Occipital lobe (tissue), 2 donors: ENCODE results near the gene GRIN3B. TPM values are rescaled to one million over a fixed set of nuclear protein-coding genes. Genes with fewer than 3 reads are reported as not detected.

Experiments used
- DNase-seq: peaks from one replicate; lab custom pipeline; 2025; lab: John Stamatoyannopoulos, UW
- total RNA-seq: library from RNA; depleted of rRNA; stranded (reverse); fragments of >200 nt; gene quantifications from one replicate; pipeline ENCODE4 v1.2.3, GENCODE V29; 2014

Gene GRIN3B
- total RNA-seq, 1 donor from 2014 or later, result not detected

- DNase-seq, result no peak
Observed at GRCh38 chr19:1041272-1041834, 41.1 kb downstream of the GRIN3B start.

DNA sequence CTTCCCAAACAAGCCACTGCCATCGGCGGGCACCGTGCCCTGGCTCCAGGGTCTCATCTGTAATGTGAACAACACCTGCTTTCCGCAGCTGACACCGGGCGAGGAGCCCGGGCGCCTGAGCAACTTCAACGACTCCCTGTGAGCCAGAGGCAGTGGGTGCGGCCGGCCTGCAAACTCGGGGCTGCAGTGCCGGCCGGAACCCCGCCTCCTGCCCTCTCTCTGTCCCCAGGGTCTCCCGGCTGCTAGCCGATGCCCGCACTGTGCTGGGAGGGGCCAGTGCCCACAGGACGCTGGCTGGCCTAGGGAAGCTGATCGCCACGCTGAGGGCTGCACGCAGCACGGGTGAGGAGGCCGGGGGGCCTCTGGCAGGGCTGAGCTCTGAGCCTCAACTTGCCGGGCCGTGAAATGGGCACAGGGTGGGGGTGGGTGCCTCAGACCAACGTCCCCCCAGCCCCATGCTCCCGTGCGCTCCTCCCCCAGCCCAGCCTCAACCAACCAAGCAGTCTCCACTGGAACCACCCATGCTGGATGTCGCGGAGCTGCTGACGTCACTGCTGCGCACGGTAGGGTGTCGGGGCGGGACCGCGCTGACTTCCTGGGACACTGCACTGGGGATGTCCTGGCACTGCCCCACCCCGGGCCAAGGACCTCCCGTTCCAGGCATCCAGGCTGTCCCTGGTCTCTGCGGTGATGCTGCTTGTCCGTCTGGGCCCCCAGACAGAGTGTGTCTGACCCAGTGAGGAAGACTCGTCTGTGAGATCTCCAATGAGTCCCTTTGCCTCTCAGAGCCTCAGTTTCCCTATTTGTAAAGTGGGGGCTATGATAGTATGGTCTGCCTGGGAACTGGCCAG is 41.8 kb downstream of the GRIN3B start:
- no peak for DNase-seq

GRCh38 chr19:1042689-1043511 is 42.7 kb downstream of the GRIN3B start:
- DNase-seq, result no peak

DNA sequence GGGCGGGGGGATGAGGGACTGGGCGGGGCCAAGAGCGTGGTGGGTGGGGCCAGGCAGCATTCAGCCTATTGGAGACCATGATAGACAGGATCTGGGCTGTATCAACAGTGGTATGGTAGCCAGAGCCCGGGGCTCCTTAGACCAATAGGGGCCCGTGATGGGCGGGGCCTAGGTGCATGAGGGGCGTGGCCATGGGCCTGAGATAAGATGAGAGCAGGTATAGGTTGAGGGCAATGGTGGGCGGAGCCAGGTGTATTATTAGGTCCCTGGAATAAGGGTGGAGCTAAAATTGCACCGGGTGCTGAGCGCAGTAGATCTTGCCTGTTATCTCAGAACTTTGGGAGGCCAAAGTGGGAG is 45.0 kb downstream of the GRIN3B start:
- no peak for DNase-seq

- DNase-seq, result no peak
Observed at GRCh38 chr19:1046117-1046626, 46.0 kb downstream of the GRIN3B start.

DNA sequence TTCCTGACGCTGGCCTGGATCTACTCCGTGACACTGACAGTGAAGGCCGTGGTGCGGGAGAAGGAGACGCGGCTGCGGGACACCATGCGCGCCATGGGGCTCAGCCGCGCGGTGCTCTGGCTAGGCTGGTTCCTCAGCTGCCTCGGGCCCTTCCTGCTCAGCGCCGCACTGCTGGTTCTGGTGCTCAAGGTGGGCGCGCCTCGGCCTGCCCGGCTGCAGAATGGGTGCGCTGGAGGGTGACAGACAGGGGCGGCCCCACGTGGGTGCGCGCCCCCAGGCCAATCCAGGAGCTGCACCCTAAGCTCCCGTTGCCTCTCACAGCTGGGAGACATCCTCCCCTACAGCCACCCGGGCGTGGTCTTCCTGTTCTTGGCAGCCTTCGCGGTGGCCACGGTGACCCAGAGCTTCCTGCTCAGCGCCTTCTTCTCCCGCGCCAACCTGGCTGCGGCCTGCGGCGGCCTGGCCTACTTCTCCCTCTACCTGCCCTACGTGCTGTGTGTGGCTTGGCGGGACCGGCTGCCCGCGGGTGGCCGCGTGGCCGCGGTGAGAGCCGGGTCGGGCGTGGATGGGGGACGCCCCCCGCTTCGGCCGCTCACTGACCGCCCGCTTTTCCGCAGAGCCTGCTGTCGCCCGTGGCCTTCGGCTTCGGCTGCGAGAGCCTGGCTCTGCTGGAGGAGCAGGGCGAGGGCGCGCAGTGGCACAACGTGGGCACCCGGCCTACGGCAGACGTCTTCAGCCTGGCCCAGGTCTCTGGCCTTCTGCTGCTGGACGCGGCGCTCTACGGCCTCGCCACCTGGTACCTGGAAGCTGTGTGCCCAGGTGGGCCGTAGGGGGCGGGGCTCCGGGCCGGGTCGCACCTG is 46.8 kb downstream of the GRIN3B start:
- DNase-seq, result no peak

DNA sequence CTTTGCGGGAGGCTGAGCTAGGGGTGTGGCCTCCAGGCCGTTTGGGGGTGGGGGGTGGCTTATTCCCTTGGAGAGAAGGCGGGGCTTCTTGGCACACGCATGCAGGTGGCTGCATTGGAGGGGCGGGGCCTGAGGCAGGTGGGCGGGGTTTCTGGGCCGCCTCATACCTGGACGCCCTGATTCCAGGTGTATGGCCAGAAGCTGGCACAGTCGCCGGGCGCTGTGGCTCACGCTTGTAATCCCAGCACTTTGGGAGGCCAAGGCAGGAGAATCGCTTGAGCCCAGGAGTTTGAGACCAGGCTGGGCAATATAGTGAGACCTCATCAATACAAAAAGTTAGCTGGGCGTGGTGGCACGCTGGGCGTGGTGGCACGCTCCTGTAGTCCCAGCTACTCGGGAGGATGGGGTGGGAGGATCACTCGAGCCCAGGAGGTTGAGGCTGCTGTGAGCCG is 47.5 kb downstream of the GRIN3B start:
- no peak for DNase-seq

DNA sequence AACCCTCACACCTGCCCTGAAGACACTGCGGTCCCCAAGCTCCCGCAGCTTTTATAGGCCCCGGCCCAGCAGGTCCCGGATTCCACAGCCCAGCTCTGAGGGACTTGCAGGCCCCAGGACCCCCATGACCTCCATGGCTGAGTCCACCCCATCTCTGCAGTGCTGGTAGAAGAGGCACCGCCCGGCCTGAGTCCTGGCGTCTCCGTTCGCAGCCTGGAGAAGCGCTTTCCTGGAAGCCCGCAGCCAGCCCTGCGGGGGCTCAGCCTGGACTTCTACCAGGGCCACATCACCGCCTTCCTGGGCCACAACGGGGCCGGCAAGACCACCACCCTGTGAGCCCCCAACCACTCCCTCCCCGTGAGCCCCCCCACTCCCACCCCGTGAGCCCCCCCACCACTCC is 48.9 kb downstream of the GRIN3B start:
- DNase-seq, result no peak

- DNase-seq, result no peak
Observed at GRCh38 chr19:1049800-1050199, 49.6 kb downstream of the GRIN3B start.

- DNase-seq, result no peak
Observed at GRCh38 chr19:1050989-1051788, 51.0 kb downstream of the GRIN3B start.

DNA sequence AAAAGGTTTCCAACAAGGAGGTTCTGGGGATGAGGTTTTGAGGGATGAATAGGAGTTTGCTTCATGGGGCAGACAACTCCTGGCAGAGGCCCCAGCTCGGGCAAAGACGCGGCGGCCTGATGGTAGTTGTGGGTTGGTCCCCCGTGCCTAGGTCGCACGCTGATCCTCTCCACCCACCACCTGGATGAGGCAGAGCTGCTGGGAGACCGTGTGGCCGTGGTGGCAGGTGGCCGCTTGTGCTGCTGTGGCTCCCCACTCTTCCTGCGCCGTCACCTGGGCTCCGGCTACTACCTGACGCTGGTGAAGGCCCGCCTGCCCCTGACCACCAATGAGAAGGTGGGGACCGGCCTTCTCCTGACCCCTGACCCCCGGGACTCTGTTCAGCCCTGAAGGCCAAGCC is 51.6 kb downstream of the GRIN3B start:
- DNase-seq, result no peak

- no peak for DNase-seq
Observed at GRCh38 chr19:1052349-1052975, 52.2 kb downstream of the GRIN3B start.

GRCh38 chr19:1053176-1054101 is 53.2 kb downstream of the GRIN3B start:
- no peak for DNase-seq

GRCh38 chr19:1054102-1055027 is 54.1 kb downstream of the GRIN3B start:
- DNase-seq, result no peak

DNA sequence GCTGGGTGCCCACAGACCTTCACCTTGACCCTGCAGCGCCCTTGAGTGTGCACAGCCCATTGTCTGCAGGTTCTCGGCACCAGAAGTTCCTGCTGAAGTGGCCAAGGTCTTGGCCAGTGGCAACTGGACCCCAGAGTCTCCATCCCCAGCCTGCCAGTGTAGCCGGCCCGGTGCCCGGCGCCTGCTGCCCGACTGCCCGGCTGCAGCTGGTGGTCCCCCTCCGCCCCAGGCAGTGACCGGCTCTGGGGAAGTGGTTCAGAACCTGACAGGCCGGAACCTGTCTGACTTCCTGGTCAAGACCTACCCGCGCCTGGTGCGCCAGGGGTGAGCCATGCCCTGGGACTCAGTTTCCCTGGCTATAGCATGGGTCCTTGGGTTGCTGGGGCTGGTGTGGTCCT is 54.8 kb downstream of the GRIN3B start:
- DNase-seq, result no peak

- DNase-seq, result no peak
Observed at GRCh38 chr19:1055886-1056620, 55.8 kb downstream of the GRIN3B start.
